GM12872 (cell line): ENCODE data around the gene RASAL2.

Source experiments
- TF ChIP-seq, protein P1 (sequence below): IDR thresholded peaks from 3 replicates; pipeline ENCODE4 v1.5.1; 2011; ENCODE audit warnings: low read depth, mild to moderate bottlenecking, low read length, moderate library complexity; ENCODE audit not compliant: insufficient read depth

The RASAL2 gene

GRCh38 chr1:178209935-178210334, 116.0 kb downstream of the RASAL2 start:
- TF ChIP-seq, protein P1, sequence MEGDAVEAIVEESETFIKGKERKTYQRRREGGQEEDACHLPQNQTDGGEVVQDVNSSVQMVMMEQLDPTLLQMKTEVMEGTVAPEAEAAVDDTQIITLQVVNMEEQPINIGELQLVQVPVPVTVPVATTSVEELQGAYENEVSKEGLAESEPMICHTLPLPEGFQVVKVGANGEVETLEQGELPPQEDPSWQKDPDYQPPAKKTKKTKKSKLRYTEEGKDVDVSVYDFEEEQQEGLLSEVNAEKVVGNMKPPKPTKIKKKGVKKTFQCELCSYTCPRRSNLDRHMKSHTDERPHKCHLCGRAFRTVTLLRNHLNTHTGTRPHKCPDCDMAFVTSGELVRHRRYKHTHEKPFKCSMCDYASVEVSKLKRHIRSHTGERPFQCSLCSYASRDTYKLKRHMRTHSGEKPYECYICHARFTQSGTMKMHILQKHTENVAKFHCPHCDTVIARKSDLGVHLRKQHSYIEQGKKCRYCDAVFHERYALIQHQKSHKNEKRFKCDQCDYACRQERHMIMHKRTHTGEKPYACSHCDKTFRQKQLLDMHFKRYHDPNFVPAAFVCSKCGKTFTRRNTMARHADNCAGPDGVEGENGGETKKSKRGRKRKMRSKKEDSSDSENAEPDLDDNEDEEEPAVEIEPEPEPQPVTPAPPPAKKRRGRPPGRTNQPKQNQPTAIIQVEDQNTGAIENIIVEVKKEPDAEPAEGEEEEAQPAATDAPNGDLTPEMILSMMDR: no peak

- TF ChIP-seq, protein P1: no peak
These were observed 124.6 kb downstream of the RASAL2 start for GRCh38 chr1:178218550-178218949.

DNA sequence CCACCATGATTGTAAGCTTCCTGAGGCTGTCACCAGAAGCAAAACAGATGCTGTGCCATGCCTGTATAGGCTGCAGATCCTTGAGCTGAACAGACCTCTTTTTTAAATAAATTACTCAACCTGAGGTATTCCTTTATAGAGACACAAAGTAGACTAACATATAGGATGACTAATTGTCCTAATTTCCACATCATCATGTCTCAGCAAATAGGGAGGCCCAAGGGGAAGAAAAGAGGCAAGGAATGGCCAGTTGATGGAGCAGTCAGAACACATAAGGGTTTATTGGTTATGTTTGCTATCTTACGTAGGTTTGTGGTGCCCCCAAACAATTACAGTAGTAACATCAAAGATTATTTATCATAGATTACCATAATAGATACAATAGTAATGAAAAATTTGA, 126.2 kb downstream of the RASAL2 start:
- TF ChIP-seq, protein P1: no peak

DNA sequence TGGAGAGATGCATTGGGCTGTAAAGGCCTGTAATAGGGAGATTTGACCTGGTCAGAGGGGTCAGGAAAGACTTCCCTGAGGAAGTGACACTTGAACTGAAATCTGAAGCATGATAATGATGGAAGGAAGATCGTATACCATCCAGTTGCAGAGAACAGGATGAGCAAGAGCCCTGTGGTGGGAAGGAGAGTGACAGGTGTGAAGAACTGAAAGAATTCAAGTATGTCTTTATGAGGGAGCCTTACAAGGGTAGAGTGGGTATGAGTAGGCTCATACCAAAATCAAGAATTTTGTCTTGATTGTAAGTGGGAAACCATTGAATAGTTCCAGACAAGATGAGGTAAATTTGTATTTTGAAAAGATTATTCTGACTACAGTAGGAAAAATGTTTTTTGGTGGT, 129.4 kb downstream of the RASAL2 start:
- TF ChIP-seq, protein P1: no peak

- TF ChIP-seq, protein P1: no peak
These were observed 130.5 kb downstream of the RASAL2 start for GRCh38 chr1:178224358-178224757.

GRCh38 chr1:178230881-178231409, 137.0 kb downstream of the RASAL2 start:
- TF ChIP-seq, protein P1: no peak

- TF ChIP-seq, protein P1: no peak
These were observed 138.2 kb downstream of the RASAL2 start for GRCh38 chr1:178232108-178232507.
